Left renal pelvis (tissue), 4 donors: ENCODE measurements around the gene ZFPM1. TPM values are rescaled to one million over a fixed set of nuclear protein-coding genes. Genes with fewer than 3 reads are reported as not detected.
"Not testable (repeated sequence)": the region's sequence is repeated elsewhere in the genome, so short reads cannot be mapped to it uniquely, and the experiment has no call there.

Experiments
- DNase-seq, 4 donors: peaks; one replicate each; pipeline ENCODE4 v3.0.0-alpha.2; 2013; ENCODE audit warnings: low read depth in 4 of 4, low spot score in 3 of 4
- polyA plus RNA-seq, 4 donors: library from polyadenylated mRNA; unstranded; fragments of 120-200 nt; gene quantifications; one replicate each; pipeline ENCODE4 v1.2.1, GENCODE V29; 2013; ENCODE audit not compliant: insufficient read length in 4 of 4

ZFPM1 gene
- polyA plus RNA-seq, 4 donors = 2.2 to 5.3 (median 2.7) TPM

- DNase-seq = no peak
These were observed 24.8 kb downstream of the ZFPM1 start for GRCh38 chr16:88477631-88478519.

GRCh38 chr16:88478889-88479792, 26.1 kb downstream of the ZFPM1 start:
- DNase-seq = no peak

DNA sequence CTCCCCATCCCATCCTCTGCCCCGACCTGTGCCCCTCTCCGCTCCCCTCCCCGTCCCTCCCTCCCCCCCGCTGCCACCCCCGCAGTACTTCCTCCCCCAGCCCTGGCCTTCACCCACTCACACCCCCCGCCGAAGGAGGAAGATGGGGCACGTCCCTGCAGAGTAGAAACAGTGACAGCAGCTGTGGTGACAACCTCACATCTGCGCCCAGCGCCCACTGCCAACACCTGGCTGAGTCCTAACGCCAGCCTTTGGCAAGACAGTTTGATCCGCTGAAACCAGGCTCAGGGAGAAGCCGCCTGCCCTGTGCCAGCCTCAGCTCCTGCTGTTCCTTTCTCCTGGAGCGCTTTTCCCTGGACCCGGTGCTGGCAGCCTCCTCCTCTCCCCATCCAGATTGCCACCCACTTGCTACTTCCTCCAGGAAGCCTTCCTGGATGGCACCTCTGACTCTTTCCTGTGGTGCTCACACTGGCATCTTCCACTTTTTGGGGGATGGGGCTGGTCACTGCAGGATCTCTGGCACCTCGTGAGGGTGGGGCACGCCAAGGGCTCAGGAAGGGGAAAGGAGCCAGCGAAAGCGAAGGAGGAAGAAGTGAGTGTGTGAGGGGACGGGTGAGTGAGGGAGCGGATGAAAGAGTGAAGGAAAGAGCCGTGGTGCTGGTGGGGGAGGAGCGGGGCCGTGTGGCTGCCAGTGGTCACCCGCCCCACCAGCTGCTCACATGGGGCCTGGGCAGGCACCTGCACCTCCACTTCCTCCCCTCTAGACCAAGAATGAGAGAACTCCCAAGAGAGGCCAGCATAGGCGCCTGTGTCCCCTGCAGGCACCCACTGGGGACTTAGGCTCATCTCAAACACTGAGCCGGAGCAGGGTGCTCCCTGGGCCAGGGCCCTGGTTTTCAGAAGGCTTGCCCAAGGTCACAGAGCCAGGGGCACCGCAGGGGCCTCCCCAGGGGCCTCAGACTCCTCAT, 27.0 kb downstream of the ZFPM1 start:
- DNase-seq = no peak

DNA sequence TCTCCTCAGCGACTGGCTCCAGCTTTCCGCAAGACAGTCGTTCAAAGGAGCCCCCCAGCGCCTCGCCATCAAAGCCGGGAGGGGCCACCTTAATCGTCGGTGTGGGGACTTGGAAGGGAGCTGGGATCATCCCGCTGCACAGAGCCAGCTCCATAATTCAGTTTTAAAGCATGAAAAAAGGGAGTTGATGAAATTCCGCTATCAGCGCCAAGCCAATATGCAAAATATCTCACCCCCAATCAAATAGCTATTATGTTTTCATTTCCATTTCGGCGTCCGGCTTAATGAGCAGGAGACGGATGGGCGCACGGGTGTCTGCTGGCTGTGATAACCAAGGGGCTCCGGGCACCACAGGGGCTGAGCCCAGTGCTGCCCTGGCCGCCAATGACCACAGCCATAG, 27.7 kb downstream of the ZFPM1 start:
- DNase-seq = no peak

DNA sequence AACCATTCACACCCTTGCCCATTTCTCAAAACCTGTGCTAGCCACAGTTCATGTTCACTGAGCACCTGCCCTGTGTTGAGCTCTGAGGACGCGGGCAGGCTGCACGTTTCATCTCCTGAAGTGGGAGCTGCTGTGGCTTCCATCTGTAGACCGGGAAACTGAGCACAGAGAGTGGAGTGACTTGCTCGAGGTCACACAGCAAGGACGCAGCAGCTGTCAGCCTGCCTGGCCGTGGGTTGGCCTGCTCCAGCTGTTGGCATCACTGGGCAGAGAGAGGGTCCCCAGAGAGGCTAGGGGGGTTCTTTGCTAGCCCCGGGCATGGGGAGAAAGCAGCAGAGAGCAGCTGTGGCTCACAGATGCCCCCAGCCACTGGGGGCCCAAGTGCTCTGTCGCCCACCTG, 28.8 kb downstream of the ZFPM1 start:
- no peak for DNase-seq

- DNase-seq = no peak
These were observed 29.7 kb downstream of the ZFPM1 start for GRCh38 chr16:88482630-88483391.

- no peak for DNase-seq
These were observed 30.2 kb downstream of the ZFPM1 start for GRCh38 chr16:88483392-88483641.

GRCh38 chr16:88484505-88485365, 31.7 kb downstream of the ZFPM1 start:
- no peak for DNase-seq

DNA sequence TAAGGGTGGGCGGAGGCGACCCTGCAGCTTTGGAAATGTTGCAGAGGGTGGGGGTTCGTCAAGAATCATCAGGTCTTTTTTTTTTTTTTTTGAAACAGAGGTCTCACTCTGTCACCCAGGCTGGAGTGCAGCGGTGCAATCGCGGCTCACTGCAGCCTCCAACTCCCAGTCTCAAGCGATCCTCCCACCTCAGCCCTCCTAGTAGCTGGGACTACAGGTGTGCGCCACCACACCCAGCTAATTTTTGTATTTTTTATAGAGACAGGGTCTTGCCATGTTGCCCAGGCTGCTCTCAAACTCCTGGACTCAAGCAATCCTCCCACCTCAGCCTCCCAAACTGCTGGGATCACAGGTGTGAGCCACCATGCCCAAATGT, 32.3 kb downstream of the ZFPM1 start:
- DNase-seq = not testable (repeated sequence)

- no peak for DNase-seq
These were observed 33.5 kb downstream of the ZFPM1 start for GRCh38 chr16:88486398-88487123.

DNA sequence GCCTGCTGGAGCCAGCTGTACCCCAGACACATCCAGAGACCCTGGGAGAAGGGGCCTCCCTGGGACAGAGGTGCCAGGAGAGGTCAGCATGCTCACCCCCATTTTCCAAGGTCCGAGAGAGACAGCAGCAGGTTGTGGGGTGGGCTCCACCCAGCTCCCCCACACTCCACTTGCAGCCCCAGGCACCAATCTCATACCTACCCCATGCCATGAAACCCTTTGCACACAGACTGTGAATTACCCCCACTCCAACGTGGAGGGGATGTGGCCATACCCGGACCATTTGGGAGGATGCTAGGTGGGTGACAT, 34.0 kb downstream of the ZFPM1 start:
- DNase-seq = no peak

- DNase-seq = no peak
These were observed 35.1 kb downstream of the ZFPM1 start for GRCh38 chr16:88487920-88488851.

GRCh38 chr16:88489163-88489741, 36.2 kb downstream of the ZFPM1 start:
- no peak for DNase-seq

GRCh38 chr16:88491001-88491559, 38.0 kb downstream of the ZFPM1 start:
- no peak for DNase-seq

- no peak for DNase-seq
These were observed 38.7 kb downstream of the ZFPM1 start for GRCh38 chr16:88491560-88492310.

GRCh38 chr16:88493879-88494278, 40.8 kb downstream of the ZFPM1 start:
- no peak for DNase-seq
